Measurements from ENCODE around the gene OCLN.
"Not testable (repeated sequence)": the region's sequence is repeated elsewhere in the genome, so short reads cannot be mapped to it uniquely, and the experiment has no call there.

Gene OCLN

GRCh38 chr5:69491838-69492390, 676 bp upstream of the OCLN start:
- DNase-seq, result no peak

DNA sequence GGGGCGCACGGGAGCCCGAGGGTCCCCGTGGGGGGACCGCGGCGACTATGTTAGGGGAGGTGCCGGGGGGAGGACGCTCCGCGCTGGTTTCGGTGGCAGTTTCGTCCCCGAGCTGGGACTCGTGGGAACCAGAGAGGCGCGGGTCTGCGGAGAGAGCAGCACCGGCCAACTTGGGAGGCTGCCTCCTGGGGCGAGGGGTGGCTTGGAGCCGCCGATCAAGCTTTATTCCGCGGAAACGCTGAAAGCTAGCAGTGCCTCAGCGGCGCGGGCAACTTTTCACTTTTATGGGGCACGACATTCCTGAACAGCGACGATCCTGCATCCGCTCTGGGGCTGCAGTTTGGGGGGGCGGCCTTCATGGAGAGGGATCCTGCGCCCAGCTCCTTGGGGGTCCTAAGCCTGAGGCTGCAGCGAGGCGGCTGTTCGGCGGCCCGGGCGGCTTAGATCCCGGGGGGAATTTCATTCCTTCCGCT, 369 bp downstream of the OCLN start:
- peak in 1 of 2 experiments; percentile 12 for DNase-seq

- peak; percentile 20 to 29 for DNase-seq
These were observed 975 bp downstream of the OCLN start for GRCh38 chr5:69493396-69494133.

- no peak for DNase-seq
These were observed 1.9 kb downstream of the OCLN start for GRCh38 chr5:69494452-69494851.

DNA sequence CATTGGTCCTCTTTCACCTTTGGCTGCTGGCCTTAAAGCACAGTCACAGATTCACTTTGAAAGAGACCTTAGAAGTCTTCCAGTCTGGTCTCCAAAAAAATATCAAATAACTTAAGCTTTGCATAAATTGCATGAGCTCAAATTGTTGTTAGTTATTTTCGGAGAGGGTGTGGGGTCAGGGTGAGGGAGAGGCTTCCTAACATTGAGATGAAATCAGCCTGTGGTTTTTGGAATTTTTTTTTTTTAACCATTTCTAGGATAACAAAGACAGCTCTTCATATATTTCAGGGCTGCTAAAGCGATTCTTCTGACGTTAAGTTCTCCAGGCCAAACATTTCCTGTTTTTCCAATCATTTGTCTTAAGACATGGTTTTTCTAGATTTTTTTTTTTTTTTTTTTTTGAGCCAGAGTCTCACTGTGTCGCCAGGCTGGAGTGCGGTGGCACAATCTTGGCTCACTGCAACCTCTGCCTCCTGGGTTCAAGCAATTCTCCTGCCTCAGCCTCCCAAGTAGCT, 4.5 kb downstream of the OCLN start:
- no peak for DNase-seq

GRCh38 chr5:69498384-69498783, 5.8 kb downstream of the OCLN start:
- no peak for DNase-seq

- DNase-seq, result no peak
These were observed 9.8 kb downstream of the OCLN start for GRCh38 chr5:69502367-69502766.

DNA sequence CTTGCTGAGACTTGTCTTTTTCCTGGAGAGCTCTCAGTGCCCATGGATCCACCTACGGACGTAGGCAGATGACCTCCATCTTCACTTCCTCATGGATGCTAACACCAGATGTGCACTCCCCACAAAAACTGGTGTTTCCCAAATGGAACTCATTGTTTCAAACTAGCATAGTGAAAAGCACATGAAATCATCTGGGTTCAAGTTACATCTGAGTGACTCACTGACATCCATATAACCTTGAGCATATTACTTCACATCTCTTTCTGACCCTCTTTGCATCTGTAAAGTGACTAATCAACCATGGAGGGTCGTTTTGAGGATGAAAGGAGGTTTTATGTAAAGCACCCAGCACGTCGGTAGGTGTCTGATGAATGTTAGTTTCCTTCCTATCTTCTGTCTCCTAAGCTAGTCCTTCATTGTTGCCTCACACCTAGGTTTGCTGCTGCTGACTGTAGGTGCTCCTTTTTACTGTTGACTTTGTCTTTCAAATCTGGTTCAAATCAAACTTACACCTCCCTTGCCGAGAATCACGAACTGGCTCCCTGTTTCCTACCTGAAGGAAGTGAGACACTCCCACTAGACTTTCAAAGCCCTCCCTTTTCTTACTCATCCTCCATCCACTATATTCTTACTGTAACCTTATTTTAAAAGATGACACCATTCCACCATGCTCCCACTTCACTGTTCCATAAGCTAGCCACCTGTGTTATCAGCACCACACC, 10.3 kb downstream of the OCLN start:
- no peak for DNase-seq

DNA sequence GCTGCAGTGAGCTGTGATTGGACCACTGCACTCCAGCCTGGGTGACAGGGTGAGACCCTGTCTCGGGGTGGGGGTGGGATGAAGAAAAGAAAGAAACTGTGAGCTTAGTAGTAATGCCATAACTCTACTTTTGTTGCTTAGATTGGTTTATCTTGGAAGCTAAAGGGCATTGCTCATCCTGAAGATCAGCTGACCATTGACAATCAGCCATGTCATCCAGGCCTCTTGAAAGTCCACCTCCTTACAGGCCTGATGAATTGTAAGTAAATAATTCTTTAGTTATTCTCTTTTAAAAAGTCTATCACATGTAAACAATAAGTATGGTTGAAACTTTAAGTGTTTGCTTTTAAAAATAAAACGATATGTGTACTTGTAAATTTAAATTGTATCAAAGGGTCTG, 11.4 kb downstream of the OCLN start:
- no peak for DNase-seq

DNA sequence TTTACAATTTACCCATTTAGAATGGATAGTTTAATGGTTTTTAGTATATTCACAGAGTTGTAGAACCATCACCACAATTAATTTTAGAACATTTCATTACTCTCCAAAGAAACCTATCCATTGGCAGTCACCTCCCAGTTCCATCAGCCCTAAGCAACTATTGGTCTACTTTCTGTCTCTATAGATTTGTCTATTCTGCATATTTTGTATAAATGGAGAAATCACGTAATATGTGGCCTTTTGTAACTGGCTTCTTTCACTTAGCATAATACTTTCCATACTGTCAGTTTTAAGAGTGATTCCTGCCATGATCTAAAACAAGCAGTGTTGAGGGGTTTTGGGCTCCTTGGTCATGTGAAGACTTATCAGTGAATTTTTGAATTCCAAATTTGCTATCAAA, 12.7 kb downstream of the OCLN start:
- no peak for DNase-seq

DNA sequence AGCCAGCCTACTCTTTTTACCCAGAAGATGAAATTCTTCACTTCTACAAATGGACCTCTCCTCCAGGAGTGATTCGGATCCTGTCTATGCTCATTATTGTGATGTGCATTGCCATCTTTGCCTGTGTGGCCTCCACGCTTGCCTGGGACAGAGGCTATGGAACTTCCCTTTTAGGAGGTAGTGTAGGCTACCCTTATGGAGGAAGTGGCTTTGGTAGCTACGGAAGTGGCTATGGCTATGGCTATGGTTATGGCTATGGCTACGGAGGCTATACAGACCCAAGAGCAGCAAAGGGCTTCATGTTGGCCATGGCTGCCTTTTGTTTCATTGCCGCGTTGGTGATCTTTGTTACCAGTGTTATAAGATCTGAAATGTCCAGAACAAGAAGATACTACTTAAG, 16.6 kb downstream of the OCLN start:
- no peak for DNase-seq

DNA sequence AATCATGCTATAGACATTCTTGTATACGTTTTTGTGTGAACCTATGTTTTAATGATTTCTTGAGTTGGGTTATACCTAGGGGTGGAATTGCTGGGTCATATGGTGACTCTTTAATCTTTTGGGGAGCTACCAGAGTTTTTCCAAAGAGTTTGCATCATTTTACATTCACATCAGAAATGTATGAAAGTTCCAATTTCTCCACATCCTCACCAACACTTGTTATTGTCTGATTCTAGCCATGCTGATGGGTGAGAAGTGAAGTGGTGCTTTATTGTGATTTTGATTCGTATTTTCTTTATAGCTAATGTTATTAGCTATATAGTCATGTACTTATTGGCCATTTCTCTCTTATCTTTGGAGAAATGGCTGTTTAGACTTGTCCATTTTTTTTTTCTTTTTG, 18.1 kb downstream of the OCLN start:
- no peak for DNase-seq

GRCh38 chr5:69512740-69513260, 20.2 kb downstream of the OCLN start:
- no peak for DNase-seq

- not testable (repeated sequence) for DNase-seq
These were observed 23.0 kb downstream of the OCLN start for GRCh38 chr5:69515570-69515969.

- DNase-seq, result no peak
These were observed 24.2 kb downstream of the OCLN start for GRCh38 chr5:69516769-69517168.

DNA sequence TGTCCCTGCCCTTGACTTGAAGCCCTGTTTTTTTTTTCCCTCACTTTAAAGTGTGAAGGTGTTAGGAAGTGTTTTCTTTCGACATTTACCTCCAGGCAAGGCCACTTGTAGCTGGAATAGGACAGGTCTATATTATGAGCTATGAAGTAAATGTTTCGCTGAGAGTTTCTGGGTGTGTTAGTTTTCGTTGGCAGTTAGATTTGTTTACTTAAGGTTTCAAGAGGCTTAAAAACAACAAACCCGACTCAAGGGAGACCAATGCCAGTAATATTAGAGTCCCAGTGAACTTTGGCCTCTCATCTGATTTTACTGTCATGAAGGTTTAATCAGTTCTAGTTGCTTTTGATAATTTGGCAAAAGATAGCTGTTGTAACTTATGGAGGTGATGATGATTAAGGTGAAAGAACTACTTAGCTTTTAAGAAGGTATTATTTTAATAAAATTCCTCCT, 25.2 kb downstream of the OCLN start:
- DNase-seq, result no peak

DNA sequence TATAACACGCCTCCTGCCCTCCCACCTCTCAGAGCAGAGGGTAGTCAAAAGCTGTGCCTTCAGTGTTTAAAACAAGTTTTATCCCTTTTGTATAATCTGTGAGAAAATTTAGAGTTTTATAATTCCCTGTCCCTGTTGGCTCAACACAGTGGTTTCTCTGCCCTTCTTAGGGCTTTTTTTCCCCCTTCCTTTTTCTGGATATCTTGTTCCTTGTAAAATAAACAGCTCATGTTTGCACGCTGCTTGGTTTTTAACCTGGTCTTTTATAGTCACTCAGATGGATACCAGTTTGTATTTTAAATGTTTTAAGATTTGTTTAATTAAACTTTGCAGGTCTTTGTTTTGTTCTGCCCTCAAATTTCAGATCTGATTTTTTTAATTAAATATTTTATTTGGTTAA, 26.7 kb downstream of the OCLN start:
- DNase-seq, result no peak

DNA sequence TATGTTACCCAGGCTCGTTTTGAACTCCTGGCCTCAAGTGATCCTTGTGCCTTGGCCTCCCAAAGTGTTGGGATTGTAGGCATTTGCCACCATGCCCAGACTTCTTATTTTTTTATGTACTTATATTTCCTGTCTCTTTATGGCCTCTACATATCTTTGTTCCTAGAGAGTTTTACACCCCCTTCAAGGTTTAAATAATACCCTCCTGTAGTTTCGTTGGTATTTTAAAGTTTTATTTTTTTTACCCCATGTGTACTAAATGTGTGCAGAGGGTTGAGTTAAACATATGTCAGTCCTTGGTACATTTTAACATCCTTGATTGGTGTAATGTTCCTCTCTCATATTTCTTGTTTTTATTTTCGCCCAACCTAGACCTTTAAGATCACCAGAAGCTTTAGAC, 29.4 kb downstream of the OCLN start:
- no peak for DNase-seq

GRCh38 chr5:69525490-69525889, 32.9 kb downstream of the OCLN start:
- DNase-seq, result no peak

GRCh38 chr5:69526660-69527059, 34.1 kb downstream of the OCLN start:
- no peak for DNase-seq

GRCh38 chr5:69527128-69527770, 34.7 kb downstream of the OCLN start:
- DNase-seq, result no peak

- DNase-seq, result no peak
These were observed 35.4 kb downstream of the OCLN start for GRCh38 chr5:69528035-69528434.

DNA sequence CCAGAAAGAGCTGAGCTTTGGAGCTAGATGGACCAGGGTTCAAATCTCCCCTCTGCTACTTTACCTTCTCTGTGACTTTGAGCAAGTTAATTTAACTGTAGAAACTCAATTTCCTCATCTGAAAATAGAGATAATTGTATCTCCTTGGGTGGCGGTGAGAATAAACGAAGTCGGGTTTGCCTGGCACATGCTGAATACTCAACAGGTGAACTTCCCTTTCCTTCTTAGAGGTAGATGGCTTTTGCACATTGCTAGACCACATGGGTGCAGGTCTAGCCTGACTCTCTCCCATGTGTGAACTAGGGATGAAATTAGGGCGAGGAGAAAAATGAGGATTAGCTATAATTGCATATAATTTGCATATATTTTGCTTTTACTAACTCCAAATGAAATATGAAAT, 36.0 kb downstream of the OCLN start:
- DNase-seq, result no peak

All from NCI-H2081 (cell line).